ENCODE results near the gene BGN.

Gene BGN

GRCh38 chrX:153494541-153495361 lies at the start of gene BGN:
Gene BGN (plus strand): TSS chrX:153494980. CDS start chrX:153504632, 9,652 bp downstream.
- no peak within 1 kb of the TSS for H3K27ac ChIP-seq
- no peak for TF ChIP-seq ZFX (IDR thresholded peaks at IDR 0.05; ENCODE audit: borderline replicate concordance)
- no peak for TF ChIP-seq CTCF (IDR thresholded peaks at IDR 0.05)

- no peak overlapping the region for H3K27ac ChIP-seq
- TF ChIP-seq CTCF (IDR thresholded peaks at IDR 0.05) (no peak), ZFX (IDR thresholded peaks at IDR 0.05; ENCODE audit: borderline replicate concordance) (no peak)
Measured at GRCh38 chrX:153445106-153445855, 49.5 kb upstream of the BGN start.

- TF ChIP-seq ZFX (IDR thresholded peaks at IDR 0.05; ENCODE audit: borderline replicate concordance) (no peak), CTCF (IDR thresholded peaks at IDR 0.05) (no peak)
- no peak within 1 kb of the TSS for H3K27ac ChIP-seq
Measured at GRCh38 chrX:153445856-153446635, 48.7 kb upstream of the BGN start, which contains the start of gene TREX2. Gene TREX2 (minus strand): TSS chrX:153446056. CDS start chrX:153445430, 626 bp downstream.

GRCh38 chrX:153446636-153446936 lies 48.2 kb upstream of the BGN start:
- no peak overlapping the region for H3K27ac ChIP-seq
- no peak for TF ChIP-seq CTCF (IDR thresholded peaks at IDR 0.05)
- no peak for TF ChIP-seq ZFX (IDR thresholded peaks at IDR 0.05; ENCODE audit: borderline replicate concordance)

- TF ChIP-seq ZFX (IDR thresholded peaks at IDR 0.05; ENCODE audit: borderline replicate concordance), result no peak
- no peak for TF ChIP-seq CTCF (IDR thresholded peaks at IDR 0.05)
- no peak overlapping the region for H3K27ac ChIP-seq
Measured at GRCh38 chrX:153446950-153447580, 47.7 kb upstream of the BGN start.

- no peak overlapping the region for H3K27ac ChIP-seq
Measured at GRCh38 chrX:153447581-153447960, 47.2 kb upstream of the BGN start.

More at GRCh38 chrX:153447581-153447960, 47.2 kb upstream of the BGN start:
- TF ChIP-seq CTCF (IDR thresholded peaks at IDR 0.05) (no peak), ZFX (IDR thresholded peaks at IDR 0.05; ENCODE audit: borderline replicate concordance) (no peak)
